Upper lobe of left lung (tissue), 4 donors: Measurements from ENCODE around the gene NFATC2IP.

Experiments used
- POLR2A ChIP-seq, 4 donors: fragments of 450-650 bp; IDR thresholded peaks; one replicate each; pipeline ENCODE4 v1.5.1; 2016 to 2017; ENCODE audit warnings: antibody characterized with exemption in 4 of 4, mild to moderate bottlenecking in 2 of 4
- POLR2AphosphoS5 ChIP-seq, 2 donors: sonication (generic); formaldehyde crosslinking; IDR thresholded peaks; one replicate each; pipeline ENCODE4 v1.5.1; 2017; ENCODE audit warnings: antibody characterized with exemption in 2 of 2
- TF ChIP-seq, protein P1 (sequence below), 6 experiments: fragments of 450-650 bp in 4 of 6; fragments of 200-600 bp in 2 of 6; sonication (generic) in 2 of 6; IDR thresholded peaks; one replicate each; pipeline ENCODE4 v1.5.1; 2016 to 2019; ENCODE audit warnings: antibody characterized with exemption in 6 of 6

DNA sequence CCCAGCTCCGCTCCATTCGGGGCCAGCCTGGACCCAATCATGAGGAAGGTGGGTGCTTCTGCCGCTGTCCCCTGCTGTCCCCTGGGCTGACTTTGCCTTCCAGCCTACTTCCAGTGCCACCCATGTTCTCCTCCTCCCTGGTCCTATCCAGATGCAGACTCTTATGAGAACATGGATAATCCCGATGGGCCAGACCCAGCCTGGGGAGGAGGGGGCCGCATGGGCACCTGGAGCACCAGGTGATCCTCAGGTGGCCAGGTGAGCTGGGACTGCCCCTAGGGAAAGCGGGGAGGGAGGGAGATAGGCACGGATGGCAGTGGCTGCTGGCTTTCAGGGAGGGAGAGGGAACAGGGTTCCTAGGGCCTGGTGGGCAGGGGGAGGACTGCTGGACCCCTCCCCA is 12.0 kb upstream of the NFATC2IP start:
- TF ChIP-seq, protein P1, sequence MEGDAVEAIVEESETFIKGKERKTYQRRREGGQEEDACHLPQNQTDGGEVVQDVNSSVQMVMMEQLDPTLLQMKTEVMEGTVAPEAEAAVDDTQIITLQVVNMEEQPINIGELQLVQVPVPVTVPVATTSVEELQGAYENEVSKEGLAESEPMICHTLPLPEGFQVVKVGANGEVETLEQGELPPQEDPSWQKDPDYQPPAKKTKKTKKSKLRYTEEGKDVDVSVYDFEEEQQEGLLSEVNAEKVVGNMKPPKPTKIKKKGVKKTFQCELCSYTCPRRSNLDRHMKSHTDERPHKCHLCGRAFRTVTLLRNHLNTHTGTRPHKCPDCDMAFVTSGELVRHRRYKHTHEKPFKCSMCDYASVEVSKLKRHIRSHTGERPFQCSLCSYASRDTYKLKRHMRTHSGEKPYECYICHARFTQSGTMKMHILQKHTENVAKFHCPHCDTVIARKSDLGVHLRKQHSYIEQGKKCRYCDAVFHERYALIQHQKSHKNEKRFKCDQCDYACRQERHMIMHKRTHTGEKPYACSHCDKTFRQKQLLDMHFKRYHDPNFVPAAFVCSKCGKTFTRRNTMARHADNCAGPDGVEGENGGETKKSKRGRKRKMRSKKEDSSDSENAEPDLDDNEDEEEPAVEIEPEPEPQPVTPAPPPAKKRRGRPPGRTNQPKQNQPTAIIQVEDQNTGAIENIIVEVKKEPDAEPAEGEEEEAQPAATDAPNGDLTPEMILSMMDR (IDR thresholded peaks at IDR 0.05): no peak
- TF ChIP-seq POLR2AphosphoS5 (IDR thresholded peaks at IDR 0.05) (no peak), POLR2A (IDR thresholded peaks at IDR 0.05) (no peak)
